Transverse colon (tissue), 4 donors: ENCODE measurements around the gene IFI27.

Source experiments
- CTCF ChIP-seq, 5 experiments: fragments of 200-600 bp in 3 of 5; fragments of 450-650 bp in 2 of 5; sonication (generic) in 3 of 5; IDR thresholded peaks; 1 replicate in 2 of 5; 2 replicates in 3 of 5; pipeline ENCODE4 v1.5.1; 2016 to 2017; ENCODE audit warnings: antibody characterized with exemption in 5 of 5, inconsistent platforms in 3 of 5, mild to moderate bottlenecking in 2 of 5, moderate library complexity in 1 of 5
- EP300 ChIP-seq: sonication (generic); formaldehyde crosslinking; IDR thresholded peaks from one replicate; pipeline ENCODE4 v1.6.1; 2017; ENCODE audit warnings: antibody characterized with exemption, low read depth
- POLR2A ChIP-seq: fragments of 450-650 bp; IDR thresholded peaks from one replicate; pipeline ENCODE4 v1.6.1; 2016; ENCODE audit warnings: antibody characterized with exemption, mild to moderate bottlenecking, moderate library complexity
- POLR2AphosphoS5 ChIP-seq, 3 donors: sonication (generic); formaldehyde crosslinking; IDR thresholded peaks; one replicate each; pipeline ENCODE4 v1.6.1; 2016; ENCODE audit warnings: antibody characterized with exemption in 3 of 3

- no peak for TF ChIP-seq POLR2A
- no peak for TF ChIP-seq CTCF (IDR thresholded peaks at IDR 0.05)
- no peak for TF ChIP-seq POLR2AphosphoS5 (IDR thresholded peaks at IDR 0.05)
- no peak for TF ChIP-seq EP300
These were observed 15.3 kb downstream of the IFI27 start for GRCh38 chr14:94125659-94126418.
